Activated naive CD8-positive, alpha-beta T cell treated with anti-CD3 and anti-CD28 coated beads, Interleukin-2, amount 50 U/mL, for 24 hours (primary cell): ENCODE data around the gene OST4.

Experiments used
- ATAC-seq: fragments of 150-1000 bp; cut with Tn5 transposase; one replicate; pipeline ENCODE4 v1.10.0; 2021
- DNase-seq: peaks from one replicate; pipeline ENCODE4 v3.0.0; 2021
- H3K27ac Mint-ChIP-seq: one replicate; pipeline ENCODE4 v1.8.0; 2021; ENCODE audit warnings: mild to moderate bottlenecking, mixed read lengths
- H3K27me3 Mint-ChIP-seq: one replicate; pipeline ENCODE4 v1.8.0; 2021; ENCODE audit warnings: mixed read lengths
- H3K36me3 Mint-ChIP-seq: one replicate; pipeline ENCODE4 v1.8.0; 2021; ENCODE audit warnings: low read depth, mixed read lengths
- H3K4me1 Mint-ChIP-seq: one replicate; pipeline ENCODE4 v1.8.0; 2021; ENCODE audit warnings: mixed read lengths
- H3K4me3 Mint-ChIP-seq: one replicate; pipeline ENCODE4 v1.8.0; 2021; ENCODE audit warnings: mild to moderate bottlenecking, moderate library complexity, mixed read lengths
- H3K9me3 Mint-ChIP-seq: one replicate; pipeline ENCODE4 v1.8.0; 2021; ENCODE audit warnings: mixed read lengths

Gene OST4

DNA sequence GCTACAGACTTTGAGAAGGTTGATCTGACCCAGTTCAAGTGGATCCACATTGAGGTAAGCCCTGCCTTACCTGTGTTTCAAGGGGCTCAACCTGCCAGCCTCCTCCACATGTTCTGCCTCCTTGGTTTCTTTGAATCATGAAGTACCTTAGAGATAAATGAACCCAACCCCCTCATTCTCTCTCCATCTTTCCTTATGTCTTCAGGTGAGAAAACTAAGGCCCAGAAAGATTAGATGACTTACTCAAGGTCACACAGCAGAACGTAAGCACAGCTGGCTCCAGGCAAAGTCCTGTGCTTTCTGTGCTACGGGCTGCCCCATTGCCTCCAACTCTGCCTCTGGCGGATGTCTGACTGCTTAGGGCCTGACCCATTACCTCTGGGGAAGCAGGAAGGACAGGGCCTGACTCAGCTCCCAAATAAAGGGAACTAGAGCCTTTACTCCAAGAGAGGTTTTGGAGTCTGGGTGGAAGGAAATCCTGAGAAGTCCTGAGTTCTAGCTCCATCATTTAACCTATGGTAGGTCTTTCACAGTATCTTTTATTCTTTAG is 25.4 kb upstream of the OST4 start:
- DNase-seq (no peak), ATAC-seq (no peak)
- H3K4me1 Mint-ChIP-seq = peaks cover 10% of the 10 kb centered on the region
- H3K9me3 Mint-ChIP-seq = no peaks in the 10 kb centered on the region
- no peak overlapping the region for H3K4me3 Mint-ChIP-seq
- H3K27me3 Mint-ChIP-seq = no peaks in the 10 kb centered on the region
- no peaks in the 10 kb centered on the region for H3K36me3 Mint-ChIP-seq
- H3K27ac Mint-ChIP-seq = peak overlapping the region; percentile 42

DNA sequence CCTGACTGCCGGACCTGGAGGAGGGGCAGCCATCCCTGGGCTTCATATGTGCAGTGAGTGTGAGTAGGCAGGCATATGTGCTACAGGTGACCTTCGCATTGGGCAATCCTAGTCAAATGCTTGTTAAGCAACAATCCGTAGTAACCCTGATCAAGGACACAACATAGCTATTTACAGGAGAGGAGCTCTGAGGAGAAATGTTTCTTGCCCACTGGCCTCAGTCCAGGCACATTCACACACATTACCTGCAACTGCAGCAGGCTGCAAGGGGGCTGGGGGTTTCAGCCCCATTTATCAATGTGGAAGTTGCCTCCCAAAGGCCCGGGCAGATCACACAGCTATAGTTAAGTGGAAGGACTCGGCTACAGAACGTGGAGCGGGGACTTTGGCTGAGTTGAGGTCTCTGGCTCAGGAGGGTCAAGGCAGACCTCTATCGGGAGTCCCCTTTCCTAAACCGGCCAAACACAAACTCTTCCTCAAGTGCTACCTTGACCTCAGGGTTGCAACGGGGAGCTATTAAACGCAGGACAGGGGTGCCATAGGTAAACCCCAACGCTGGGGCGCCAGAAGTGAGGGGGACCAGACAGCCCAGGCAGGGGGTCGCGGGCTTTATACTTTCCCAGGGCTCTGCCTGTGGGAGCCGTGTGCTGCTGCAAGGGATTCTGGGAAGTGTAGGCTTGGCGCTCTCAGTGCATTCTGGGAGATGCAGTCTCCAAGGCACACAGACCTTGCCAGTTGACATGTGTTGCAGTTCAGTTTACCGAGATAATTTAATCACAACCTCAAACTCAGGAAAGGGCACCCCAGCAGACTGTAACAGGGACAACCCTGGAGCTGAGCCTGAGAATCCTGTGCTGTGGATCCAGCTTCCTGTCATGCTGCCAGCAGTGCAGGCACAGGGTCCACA is 24.5 kb upstream of the OST4 start:
- Mint-ChIP-seq H3K27ac (peak overlapping the region; percentile 42), H3K27me3 (no peaks in the 10 kb centered on the region), H3K4me1 (peaks cover 10% of the 10 kb centered on the region), H3K36me3 (no peaks in the 10 kb centered on the region), H3K4me3 (peak overlapping the region; percentile 29), H3K9me3 (no peaks in the 10 kb centered on the region)
- peak; percentile 43 for DNase-seq
- peak; percentile 63 for ATAC-seq

DNA sequence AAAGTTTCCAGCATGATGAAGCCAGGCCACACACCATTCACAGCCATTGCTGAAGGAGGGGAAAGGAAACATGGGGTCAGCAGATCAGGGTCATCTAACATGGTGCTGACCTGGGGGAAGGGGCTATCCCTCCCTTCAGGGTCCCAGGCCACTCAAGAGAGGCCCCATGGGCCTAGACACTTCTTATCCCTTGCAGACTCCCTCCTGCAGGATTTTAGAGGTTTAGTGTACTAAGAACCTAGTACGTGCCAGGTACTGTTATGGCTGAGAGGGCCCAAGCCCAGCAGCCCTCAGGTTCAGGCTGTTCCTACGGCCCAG is 23.9 kb upstream of the OST4 start:
- no peak for ATAC-seq
- peaks cover 10% of the 10 kb centered on the region for H3K4me1 Mint-ChIP-seq
- H3K4me3 Mint-ChIP-seq = no peak overlapping the region
- no peak for DNase-seq
- H3K27me3 Mint-ChIP-seq = no peaks in the 10 kb centered on the region
- no peak overlapping the region for H3K27ac Mint-ChIP-seq
- no peaks in the 10 kb centered on the region for H3K9me3 Mint-ChIP-seq
- no peaks in the 10 kb centered on the region for H3K36me3 Mint-ChIP-seq

DNA sequence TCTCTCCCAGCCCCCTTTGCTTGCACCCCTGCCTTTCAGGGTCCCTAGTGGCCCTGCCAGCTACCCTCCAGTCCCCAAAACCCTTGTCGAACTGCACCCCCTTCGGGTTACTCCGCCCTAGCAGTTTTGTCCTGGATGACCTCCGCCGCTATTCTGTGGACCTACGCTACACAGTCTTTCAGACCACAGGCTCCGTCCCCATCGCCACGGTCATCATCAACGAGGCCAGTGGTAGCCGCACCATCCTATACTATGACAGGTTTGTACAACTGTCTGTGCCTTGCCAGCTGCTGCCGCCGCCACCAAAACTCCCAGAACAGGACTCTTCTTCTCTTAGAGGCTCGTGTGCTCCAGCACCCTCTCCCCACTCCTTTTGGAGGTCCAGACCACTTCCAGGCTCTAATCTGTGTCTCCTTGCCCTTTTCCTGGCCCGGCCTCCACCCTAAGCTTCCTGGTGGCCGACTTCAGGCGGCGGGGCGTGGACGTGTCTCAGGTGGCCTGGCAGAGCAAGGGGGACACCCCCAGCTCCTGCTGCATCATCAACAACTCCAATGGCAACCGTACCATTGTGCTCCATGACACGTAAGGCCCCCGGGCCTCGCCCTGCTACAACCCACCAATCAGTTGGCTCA is 23.0 kb upstream of the OST4 start:
- no peaks in the 10 kb centered on the region for H3K27me3 Mint-ChIP-seq
- H3K4me3 Mint-ChIP-seq = no peak overlapping the region
- H3K27ac Mint-ChIP-seq = no peak overlapping the region
- H3K36me3 Mint-ChIP-seq = no peaks in the 10 kb centered on the region
- DNase-seq (no peak), ATAC-seq (no peak)
- H3K4me1 Mint-ChIP-seq = peaks cover 10% of the 10 kb centered on the region
- no peaks in the 10 kb centered on the region for H3K9me3 Mint-ChIP-seq

DNA sequence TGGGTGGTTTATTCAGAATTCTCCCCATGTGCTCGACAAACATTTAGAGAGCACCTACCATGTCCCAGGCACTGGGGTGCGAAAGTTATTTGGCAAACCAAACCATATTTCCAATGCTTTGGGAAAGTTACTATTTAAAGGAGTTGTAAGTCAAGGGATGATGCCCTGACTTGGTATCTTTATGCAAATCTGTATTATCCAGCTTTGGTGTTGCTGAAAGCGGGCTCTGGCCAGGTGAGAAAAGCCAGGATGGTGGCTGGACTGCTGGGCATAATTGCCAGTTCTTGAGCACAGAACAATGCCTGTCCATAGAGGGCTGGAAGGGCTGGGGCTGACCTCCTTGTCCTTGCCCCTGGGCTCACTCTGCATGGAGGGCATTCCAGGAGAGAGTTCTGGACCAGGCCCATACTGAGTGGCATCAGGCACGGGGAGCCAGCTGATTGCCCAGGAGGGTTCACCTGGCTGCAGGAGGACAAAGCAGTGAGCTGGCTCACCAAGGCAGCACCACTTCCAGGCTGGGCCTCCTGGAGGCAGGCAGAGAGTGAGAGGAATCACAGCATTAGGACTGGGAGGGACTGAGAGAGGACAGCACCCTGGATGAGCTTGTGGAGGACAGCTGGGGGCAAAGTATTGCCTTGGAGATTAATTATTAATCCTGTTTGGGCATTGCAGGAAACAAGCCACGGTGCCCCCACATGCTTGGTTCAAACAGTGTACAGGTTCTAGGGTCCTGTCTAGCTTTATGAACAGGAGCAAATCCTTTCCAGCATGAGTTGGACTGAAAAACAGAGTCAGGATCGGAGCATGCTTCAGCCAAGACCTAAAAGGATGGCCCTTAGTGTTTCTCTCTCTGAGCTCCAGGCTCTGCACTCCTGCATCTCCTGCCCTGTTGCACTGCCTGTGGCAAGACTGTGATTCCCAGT is 22.2 kb upstream of the OST4 start:
- Mint-ChIP-seq H3K4me3 (no peak overlapping the region), H3K4me1 (peaks cover 10% of the 10 kb centered on the region), H3K36me3 (no peaks in the 10 kb centered on the region), H3K27ac (no peak overlapping the region), H3K9me3 (no peaks in the 10 kb centered on the region), H3K27me3 (no peaks in the 10 kb centered on the region)
- no peak for DNase-seq
- ATAC-seq = no peak

DNA sequence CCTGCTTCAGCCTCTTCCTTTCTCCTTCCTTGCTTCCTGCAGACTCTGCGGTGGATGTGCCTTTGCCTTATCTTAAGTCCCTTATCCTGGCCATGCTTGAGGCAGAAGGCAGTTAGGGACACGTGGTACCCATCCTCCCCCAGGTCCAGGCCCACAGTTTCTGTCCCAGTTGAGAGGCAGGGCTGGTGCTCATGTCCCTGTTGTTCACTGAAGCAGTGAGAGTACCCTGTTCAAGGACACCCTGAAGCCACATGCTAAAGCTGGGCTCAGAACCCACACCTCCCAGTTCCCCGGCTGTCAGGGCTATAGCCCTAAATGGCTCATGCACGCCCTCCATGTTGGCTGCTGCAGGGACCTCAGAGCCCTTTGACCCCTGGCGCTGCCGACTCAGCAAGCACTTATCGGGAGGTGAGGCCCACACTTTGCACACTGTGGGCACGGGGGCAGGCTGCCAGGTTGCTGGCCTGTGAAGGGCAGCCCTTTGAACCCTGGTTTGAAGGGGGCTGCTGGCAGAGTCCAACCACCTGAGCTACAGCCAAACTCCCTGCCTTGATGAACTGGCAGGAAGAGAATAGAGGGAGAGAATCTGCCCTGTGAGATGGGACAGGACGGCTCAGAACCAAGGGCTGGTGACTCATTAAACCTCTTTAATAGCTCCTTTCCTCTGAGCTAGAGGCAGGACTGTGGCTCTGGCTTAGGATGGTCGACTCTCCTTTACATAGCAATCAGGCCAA is 21.4 kb upstream of the OST4 start:
- Mint-ChIP-seq H3K27me3 (no peaks in the 10 kb centered on the region), H3K9me3 (no peaks in the 10 kb centered on the region), H3K4me1 (peaks cover 11% of the 10 kb centered on the region), H3K4me3 (no peak overlapping the region), H3K36me3 (no peaks in the 10 kb centered on the region), H3K27ac (no peak overlapping the region)
- DNase-seq = no peak
- ATAC-seq = no peak

DNA sequence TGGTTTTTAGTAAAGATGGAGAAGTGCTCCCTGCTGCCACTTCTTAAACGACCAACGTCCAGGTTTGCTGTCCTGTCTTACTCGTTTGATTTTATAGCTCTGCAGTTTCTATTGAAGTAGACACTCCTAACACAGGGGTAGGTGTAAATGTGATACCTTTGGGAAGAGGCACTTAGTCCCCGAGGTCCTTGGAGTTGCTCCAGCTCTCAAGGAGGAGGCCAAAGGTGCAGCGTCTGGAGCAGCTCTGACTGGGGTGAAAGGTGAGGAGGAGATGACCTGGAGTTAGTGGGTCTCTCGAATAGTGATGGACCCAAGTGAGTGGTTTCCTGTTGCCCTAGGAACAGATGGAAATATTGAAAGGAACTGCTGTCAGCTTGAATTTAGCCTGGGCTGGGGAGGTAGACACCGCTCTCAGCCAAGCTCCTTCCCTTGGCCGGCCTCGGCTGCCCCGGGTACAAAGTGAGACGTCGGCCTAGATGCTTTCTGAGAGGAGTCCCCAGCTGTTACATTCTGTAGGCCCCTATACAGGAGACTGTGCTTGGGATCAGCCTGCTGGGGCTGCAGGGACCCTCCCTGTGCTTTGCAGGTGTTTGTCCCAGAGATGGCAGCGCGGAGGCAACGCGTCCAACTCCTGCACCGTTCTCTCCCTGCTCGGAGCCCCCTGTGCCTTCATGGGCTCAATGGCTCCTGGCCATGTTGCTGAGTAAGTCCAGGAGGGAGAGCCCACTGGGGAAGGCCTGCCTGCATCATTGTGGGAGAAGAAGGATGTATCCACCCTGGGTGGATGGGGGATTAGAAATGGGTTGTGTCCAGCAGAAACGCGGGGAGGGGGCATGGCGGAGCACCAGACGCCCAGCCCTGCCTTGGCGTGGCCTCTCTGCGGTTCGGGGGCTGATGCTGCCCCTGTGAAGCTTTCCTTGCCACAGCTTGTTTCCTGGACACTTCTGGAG is 20.6 kb upstream of the OST4 start:
- H3K27ac Mint-ChIP-seq = no peak overlapping the region
- no peaks in the 10 kb centered on the region for H3K36me3 Mint-ChIP-seq

DNA sequence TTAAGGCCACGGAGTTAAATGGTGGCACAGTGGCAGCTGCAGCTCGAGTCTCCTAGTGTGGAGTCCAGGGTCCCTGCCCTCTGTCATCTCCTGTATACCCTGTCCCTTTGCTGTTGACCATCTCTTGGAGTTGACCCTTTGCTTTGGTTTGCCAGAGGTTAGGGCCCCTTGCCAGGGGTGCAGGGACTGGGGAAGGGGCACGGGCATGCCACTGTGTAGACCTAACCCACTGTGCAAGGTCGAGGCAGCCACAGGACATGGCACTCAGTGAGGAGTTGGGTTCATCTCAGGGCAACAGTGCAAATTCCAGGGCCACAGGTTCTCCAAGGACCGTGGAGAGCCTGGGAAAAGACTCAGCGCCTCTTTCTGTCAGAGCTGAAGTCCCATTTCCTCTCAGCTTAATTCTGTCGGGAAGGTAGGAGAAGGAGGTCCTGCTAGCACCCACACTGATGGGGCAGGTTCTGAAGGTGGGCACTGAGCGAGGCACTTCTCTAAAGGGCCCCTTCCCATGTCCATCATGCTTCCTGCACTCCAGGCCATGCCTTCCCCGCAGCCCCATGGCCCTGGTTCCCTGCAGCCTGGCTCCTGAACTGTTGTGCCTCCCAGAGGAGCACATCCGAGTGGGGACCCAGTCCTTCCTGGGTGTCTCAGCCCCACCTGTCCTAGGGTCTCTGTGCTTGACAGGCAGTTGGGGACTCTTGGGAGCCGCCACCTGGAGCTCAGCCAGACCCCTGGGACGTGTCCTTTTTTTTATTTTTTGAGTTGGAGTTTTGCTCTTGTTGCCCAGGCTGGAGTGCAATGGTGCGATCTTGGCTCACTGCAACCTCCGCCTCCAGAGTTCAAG is 17.9 kb upstream of the OST4 start:
- no peaks in the 10 kb centered on the region for H3K36me3 Mint-ChIP-seq
- DNase-seq (no peak), ATAC-seq (no peak)
- H3K9me3 Mint-ChIP-seq = no peaks in the 10 kb centered on the region
- peaks cover 20% of the 10 kb centered on the region for H3K4me1 Mint-ChIP-seq
- H3K27me3 Mint-ChIP-seq = no peaks in the 10 kb centered on the region
- no peak overlapping the region for H3K4me3 Mint-ChIP-seq
- H3K27ac Mint-ChIP-seq = no peak overlapping the region

More for the DNA sequence above, 20.6 kb upstream of the OST4 start:
- Mint-ChIP-seq H3K9me3 (no peaks in the 10 kb centered on the region), H3K27me3 (no peaks in the 10 kb centered on the region), H3K4me1 (peaks cover 18% of the 10 kb centered on the region), H3K4me3 (no peak overlapping the region)
- DNase-seq (no peak), ATAC-seq (no peak)

DNA sequence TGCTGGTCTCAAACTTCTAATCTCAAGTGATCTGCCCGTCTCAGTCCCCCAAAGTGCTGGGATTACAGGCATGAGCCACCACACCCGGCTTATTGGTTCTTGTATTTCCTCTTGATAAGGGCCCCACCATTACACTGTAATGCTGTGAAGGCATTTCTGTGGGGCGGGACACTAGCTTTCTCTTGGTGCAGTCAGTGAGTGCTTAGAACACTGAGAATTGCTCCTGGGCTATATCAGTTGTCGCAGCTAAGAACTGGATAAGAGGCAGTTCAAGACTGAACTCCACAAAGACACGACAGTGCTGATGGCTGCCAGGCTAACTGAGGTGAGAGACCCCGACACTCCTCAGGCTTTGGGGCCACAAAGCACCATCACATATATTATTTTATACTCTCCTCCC is 17.2 kb upstream of the OST4 start:
- Mint-ChIP-seq H3K4me1 (peaks cover 20% of the 10 kb centered on the region), H3K27me3 (no peaks in the 10 kb centered on the region), H3K4me3 (no peak overlapping the region), H3K27ac (no peak overlapping the region), H3K9me3 (no peaks in the 10 kb centered on the region), H3K36me3 (no peaks in the 10 kb centered on the region)
- ATAC-seq (no peak), DNase-seq (no peak)

DNA sequence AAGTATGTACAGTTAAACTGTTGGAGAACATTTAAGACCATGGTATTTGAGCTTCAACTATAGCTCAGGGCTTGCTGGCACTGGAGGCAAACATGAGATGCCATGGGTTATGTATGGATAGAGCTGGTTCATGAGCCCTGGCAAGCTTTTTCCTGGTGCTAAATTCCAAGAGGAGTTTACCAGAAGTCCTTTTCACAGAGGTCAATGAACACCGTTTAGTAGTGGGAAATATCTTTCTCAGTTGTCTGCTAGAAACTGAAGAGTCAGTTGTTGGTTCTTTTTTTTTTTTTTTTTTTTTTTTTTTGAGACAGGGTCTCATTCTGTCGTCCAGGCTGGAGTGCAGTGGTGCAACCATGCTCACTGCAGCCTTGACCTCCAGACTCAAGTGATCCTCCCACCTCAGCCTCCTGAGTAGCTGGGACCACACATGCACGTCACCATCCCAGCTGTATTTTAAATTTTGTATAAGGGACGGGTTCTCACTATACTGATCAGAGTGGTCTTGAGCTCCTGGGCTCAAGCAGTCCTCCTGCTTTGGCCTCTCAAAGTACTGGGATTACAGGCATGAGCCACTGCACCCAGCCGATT is 16.5 kb upstream of the OST4 start:
- Mint-ChIP-seq H3K27me3 (no peaks in the 10 kb centered on the region), H3K36me3 (no peaks in the 10 kb centered on the region), H3K4me3 (peak overlapping the region; percentile 80)

DNA sequence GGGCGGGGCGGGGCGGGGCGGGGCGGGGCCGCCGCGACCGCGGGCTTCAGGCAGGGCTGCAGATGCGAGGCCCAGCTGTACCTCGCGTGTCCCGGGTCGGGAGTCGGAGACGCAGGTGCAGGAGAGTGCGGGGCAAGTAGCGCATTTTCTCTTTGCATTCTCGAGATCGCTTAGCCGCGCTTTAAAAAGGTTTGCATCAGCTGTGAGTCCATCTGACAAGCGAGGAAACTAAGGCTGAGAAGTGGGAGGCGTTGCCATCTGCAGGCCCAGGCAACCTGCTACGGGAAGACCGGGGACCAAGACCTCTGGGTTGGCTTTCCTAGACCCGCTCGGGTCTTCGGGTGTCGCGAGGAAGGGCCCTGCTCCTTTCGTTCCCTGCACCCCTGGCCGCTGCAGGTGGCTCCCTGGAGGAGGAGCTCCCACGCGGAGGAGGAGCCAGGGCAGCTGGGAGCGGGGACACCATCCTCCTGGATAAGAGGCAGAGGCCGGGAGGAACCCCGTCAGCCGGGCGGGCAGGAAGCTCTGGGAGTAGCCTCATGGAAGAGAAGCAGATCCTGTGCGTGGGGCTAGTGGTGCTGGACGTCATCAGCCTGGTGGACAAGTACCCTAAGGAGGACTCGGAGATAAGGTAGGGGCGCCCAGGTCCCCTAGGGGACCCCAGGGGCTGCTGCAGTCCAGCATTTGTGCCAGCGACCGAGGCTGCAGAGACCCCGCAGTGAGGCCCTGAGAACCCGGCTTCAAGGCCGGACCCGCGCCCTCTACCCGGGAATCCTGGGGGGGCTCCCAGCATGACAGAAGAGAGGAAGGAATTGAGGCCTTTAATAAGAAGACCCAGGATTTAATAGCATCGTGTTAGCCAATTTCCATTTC is 15.5 kb upstream of the OST4 start, which contains the start of gene KHK:
TSS of gene KHK (plus strand) at position 49 of the 870 bp plus-strand sequence. CDS start at position 537, 488 bp downstream.
- Mint-ChIP-seq H3K36me3 (no peaks in the 10 kb centered on the region), H3K27me3 (no peaks in the 10 kb centered on the region), H3K9me3 (no peaks in the 10 kb centered on the region), H3K27ac (peak within 1 kb of the TSS; percentile 71), H3K4me3 (peak within 1 kb of the TSS; percentile 80), H3K4me1 (peaks cover 20% of the 10 kb centered on the region)
- DNase-seq (peak; percentile 30), ATAC-seq (peak; percentile 1)

More for the DNA sequence above, 16.5 kb upstream of the OST4 start:
- Mint-ChIP-seq H3K9me3 (no peaks in the 10 kb centered on the region), H3K4me1 (peaks cover 20% of the 10 kb centered on the region), H3K27ac (no peak overlapping the region)
- DNase-seq = no peak
- no peak for ATAC-seq
